ENCODE results near the gene TBX1. TPM values are rescaled to one million over a fixed set of nuclear protein-coding genes. Genes with fewer than 3 reads are reported as not detected.

Gene TBX1
- total and polyA plus RNA-seq, 2 of the 13 experiments (the other 11 are each of a cell fraction or from before 2014, with no cell fraction given) = not detected

DNA sequence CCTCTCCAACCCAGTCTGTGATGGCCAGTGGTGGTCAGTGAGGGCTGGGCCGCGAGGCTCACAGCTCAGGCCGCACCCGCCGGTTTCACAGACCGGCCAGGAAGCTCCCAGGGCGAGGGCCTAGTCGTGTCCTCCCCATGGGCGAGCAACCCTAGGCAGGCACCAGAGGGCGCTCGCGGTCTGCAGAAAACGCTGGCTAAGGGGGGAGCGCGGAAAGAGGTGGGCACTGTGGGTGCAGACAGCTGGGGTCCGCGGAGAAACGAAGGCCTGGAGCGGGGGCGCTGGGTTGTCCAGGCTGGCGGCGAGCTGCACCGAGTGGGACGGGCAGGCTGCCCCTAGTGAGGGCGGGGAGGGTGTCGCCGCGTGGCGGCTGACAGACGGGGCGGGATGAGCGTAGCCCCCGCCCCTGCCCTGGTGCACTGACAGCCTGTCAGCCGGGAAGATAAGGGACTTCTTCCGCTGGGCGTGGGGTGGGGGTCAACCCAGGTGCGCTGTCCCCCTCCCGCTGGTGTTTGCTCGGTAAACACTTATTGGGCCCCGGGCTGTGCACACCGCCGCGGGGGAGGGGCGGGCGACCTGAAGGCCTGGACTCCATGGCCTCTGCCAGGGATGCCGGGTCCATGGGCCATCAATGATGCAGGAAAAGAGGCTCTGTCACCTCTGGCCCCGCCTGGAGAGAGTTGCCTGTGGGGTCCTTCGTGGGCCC, 29.8 kb upstream of the TBX1 start (continued):
- TF ChIP-seq, protein P1, sequence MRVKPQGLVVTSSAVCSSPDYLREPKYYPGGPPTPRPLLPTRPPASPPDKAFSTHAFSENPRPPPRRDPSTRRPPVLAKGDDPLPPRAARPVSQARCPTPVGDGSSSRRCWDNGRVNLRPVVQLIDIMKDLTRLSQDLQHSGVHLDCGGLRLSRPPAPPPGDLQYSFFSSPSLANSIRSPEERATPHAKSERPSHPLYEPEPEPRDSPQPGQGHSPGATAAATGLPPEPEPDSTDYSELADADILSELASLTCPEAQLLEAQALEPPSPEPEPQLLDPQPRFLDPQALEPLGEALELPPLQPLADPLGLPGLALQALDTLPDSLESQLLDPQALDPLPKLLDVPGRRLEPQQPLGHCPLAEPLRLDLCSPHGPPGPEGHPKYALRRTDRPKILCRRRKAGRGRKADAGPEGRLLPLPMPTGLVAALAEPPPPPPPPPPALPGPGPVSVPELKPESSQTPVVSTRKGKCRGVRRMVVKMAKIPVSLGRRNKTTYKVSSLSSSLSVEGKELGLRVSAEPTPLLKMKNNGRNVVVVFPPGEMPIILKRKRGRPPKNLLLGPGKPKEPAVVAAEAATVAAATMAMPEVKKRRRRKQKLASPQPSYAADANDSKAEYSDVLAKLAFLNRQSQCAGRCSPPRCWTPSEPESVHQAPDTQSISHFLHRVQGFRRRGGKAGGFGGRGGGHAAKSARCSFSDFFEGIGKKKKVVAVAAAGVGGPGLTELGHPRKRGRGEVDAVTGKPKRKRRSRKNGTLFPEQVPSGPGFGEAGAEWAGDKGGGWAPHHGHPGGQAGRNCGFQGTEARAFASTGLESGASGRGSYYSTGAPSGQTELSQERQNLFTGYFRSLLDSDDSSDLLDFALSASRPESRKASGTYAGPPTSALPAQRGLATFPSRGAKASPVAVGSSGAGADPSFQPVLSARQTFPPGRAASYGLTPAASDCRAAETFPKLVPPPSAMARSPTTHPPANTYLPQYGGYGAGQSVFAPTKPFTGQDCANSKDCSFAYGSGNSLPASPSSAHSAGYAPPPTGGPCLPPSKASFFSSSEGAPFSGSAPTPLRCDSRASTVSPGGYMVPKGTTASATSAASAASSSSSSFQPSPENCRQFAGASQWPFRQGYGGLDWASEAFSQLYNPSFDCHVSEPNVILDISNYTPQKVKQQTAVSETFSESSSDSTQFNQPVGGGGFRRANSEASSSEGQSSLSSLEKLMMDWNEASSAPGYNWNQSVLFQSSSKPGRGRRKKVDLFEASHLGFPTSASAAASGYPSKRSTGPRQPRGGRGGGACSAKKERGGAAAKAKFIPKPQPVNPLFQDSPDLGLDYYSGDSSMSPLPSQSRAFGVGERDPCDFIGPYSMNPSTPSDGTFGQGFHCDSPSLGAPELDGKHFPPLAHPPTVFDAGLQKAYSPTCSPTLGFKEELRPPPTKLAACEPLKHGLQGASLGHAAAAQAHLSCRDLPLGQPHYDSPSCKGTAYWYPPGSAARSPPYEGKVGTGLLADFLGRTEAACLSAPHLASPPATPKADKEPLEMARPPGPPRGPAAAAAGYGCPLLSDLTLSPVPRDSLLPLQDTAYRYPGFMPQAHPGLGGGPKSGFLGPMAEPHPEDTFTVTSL (CRISPR knock-in tag; IDR thresholded peaks at IDR 0.05; ENCODE audit: borderline replicate concordance) = no peak
- TF ChIP-seq IRF2 (CRISPR knock-in tag; IDR thresholded peaks at IDR 0.05) (peak; percentile 49), ZNF768 (CRISPR knock-in tag; IDR thresholded peaks at IDR 0.05) (no peak; the same call in 1 of the 2 replicates), FOXP1 (IDR thresholded peaks at IDR 0.05) (peak; percentile 66), FOXP1 (CRISPR knock-in tag; IDR thresholded peaks at IDR 0.05) (peak; percentile 97), MEIS2 (CRISPR knock-in tag; IDR thresholded peaks at IDR 0.05) (peak; percentile 99), SNRNP70 (IDR thresholded peaks at IDR 0.05; ENCODE audit: low read depth, low read length) (no peak), ZMYM2 (CRISPR knock-in tag; IDR thresholded peaks at IDR 0.05) (0 out of 2 replicates have a peak, but pooled peaks have one; percentile 35), RXRB (CRISPR knock-in tag; IDR thresholded peaks at IDR 0.05; ENCODE audit: borderline replicate concordance) (peak; percentile 83; the same call in 1 of the 2 replicates), ZFP37 (CRISPR knock-in tag; IDR thresholded peaks at IDR 0.05; ENCODE audit: borderline replicate concordance) (no peak), ZNF484 (CRISPR knock-in tag; IDR thresholded peaks at IDR 0.05; ENCODE audit: borderline replicate concordance, low read depth) (no peak), DNMT1 (CRISPR knock-in tag; IDR thresholded peaks at IDR 0.05) (0 out of 2 replicates have a peak, but pooled peaks have one; percentile 22)
- TF ChIP-seq, protein P2, sequence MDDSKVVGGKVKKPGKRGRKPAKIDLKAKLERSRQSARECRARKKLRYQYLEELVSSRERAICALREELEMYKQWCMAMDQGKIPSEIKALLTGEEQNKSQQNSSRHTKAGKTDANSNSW (CRISPR knock-in tag; IDR thresholded peaks at IDR 0.05; ENCODE audit: borderline replicate concordance) = 0 out of 2 replicates have a peak, but pooled peaks have one; percentile 21
- TF ChIP-seq, protein P3, sequence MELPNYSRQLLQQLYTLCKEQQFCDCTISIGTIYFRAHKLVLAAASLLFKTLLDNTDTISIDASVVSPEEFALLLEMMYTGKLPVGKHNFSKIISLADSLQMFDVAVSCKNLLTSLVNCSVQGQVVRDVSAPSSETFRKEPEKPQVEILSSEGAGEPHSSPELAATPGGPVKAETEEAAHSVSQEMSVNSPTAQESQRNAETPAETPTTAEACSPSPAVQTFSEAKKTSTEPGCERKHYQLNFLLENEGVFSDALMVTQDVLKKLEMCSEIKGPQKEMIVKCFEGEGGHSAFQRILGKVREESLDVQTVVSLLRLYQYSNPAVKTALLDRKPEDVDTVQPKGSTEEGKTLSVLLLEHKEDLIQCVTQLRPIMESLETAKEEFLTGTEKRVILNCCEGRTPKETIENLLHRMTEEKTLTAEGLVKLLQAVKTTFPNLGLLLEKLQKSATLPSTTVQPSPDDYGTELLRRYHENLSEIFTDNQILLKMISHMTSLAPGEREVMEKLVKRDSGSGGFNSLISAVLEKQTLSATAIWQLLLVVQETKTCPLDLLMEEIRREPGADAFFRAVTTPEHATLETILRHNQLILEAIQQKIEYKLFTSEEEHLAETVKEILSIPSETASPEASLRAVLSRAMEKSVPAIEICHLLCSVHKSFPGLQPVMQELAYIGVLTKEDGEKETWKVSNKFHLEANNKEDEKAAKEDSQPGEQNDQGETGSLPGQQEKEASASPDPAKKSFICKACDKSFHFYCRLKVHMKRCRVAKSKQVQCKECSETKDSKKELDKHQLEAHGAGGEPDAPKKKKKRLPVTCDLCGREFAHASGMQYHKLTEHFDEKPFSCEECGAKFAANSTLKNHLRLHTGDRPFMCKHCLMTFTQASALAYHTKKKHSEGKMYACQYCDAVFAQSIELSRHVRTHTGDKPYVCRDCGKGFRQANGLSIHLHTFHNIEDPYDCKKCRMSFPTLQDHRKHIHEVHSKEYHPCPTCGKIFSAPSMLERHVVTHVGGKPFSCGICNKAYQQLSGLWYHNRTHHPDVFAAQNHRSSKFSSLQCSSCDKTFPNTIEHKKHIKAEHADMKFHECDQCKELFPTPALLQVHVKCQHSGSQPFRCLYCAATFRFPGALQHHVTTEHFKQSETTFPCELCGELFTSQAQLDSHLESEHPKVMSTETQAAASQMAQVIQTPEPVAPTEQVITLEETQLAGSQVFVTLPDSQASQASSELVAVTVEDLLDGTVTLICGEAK (IDR thresholded peaks at IDR 0.05) = no peak
- TF ChIP-seq, protein P3 (CRISPR knock-in tag; IDR thresholded peaks at IDR 0.05) = peak; percentile 37; the same call in 1 of the 2 replicates
